Activated T-cell treated with anti-CD3 and anti-CD28 coated beads, Interleukin-2, amount 50 U/mL, for 48 hours (primary cell): ENCODE data around the gene TCAIM.
A peak's percentile ranks its signal among the peaks of the same experiment; 100 is the strongest.
"Not testable (repeated sequence)": the region's sequence is repeated elsewhere in the genome, so short reads cannot be mapped to it uniquely, and the experiment has no call there.

Source experiments
- DNase-seq, 2 experiments: peaks; one replicate each; pipeline ENCODE4 v3.0.0-alpha.2; 2020

Gene TCAIM

DNA sequence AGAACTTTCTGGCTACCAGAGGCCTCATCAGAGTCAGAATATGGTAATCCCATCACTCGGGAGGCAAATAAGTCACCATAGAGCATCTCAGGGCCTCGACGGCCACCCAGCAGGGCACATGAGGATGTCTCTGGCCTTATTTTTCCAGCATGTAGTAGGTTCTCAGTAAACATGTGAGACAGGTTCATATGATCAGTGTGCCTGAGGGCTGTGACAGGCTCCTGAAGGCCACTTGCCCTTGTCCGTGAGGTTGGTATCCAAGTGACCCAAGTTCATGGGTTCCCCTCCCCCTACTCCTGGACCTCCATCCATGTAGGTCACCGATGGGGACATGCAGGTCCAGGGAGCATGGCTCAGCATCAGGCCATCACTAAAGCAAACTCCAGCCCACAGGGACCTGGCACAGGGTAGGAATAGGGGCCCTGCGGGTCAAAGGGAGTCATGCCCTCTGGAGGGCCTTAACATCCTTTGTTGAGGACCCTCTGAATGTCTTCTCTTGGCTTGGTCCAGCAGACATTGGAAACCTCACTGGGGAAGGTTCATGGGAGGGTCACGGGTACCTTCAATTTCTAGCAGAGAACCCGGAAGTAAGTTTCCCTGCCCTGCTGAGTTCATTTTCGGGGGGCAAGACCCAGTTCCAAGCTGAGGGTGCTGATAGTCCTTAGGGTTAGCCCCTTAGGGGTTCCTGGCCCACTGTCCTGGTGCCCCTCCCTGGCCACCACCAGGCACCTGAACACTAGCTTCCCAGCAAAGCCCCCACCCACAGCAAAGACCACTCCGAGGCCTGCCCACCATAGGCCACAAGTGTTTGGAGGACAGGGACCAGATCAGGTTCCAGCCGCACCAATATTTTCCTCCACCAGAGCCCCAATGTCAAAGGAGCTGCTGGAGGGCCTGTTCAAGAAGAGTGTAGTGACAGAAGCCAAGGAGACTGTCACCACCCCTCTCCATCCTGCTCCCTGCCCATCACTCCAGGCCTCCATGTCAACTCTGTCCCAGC is 77.8 kb downstream of the TCAIM start:
- DNase-seq = no peak

DNA sequence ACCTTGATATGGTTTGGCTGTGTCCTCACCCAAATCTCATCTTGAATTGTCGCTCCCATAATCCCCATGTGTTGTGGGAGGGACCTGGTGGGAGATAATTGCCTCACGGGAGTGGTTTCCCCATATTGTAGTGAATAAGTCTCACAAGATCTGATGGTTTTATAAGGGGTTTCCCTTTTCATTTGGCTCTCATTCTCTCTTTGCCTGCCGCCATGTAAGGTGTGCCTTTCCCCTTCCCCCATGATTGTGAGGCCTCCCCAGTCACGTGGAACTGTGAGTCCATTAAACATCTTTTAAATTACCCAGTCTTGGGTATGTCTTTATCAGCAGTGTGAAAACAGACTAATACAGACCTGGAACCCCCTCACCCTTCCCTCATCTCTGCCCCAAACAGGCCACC is 79.6 kb downstream of the TCAIM start:
- DNase-seq = not testable (repeated sequence)

DNA sequence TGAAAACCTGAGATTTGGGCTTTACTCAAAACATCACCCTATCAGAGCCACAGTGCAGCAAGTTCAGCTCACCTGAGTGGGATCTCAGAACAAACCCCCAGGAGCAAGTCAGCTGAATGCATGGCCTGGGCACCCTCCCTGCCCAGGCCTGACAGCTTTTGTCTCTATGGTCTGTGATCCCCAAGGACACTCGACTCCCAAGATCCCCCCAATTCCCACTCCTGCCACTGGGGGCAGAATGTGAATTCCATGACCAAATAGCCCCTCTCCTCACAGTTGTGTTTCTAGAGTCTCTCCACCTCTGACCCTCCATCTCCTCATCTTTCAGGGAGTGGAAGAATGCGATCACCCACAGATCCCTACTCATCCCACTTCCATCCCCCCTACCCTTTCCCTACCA is 80.0 kb downstream of the TCAIM start:
- no peak for DNase-seq

DNA sequence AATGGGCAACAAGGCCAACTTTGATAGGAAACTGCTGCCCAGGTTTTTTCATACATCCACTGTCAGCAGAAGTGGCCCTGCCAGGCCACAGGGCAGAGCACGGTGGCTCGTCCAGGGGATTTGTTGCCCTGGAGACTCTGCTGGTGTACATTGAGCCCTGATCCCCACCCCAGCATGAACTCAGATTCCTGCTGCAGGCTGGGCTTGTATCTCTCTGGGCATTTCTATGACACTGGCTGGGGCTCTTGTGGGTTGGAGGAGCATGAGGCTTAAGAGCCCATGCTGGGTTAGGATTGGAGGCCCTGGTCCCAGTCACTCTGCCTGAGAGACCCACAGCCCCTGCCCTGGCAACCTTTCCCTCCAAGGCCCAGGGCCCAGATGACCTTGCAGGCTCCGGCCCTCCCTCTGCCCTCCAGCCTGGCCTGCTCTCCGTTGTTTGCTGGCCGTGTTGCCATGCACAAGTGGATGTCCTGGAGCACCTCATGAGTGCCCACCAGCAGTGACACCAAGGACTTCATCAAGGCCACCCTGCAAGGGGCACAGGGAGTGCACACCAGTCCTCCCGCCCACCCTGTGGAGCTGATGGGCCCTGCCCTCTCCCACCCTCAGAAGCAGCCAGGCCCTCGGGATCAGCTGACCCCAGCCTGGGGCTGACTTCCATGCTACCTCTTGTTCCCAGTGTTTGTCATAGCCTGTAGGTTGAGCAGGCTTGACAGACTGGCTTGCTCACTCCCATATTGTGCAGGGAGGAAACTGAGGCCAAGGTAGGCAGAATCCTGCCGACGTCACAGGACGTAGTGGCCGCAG is 80.8 kb downstream of the TCAIM start:
- no peak for DNase-seq

DNA sequence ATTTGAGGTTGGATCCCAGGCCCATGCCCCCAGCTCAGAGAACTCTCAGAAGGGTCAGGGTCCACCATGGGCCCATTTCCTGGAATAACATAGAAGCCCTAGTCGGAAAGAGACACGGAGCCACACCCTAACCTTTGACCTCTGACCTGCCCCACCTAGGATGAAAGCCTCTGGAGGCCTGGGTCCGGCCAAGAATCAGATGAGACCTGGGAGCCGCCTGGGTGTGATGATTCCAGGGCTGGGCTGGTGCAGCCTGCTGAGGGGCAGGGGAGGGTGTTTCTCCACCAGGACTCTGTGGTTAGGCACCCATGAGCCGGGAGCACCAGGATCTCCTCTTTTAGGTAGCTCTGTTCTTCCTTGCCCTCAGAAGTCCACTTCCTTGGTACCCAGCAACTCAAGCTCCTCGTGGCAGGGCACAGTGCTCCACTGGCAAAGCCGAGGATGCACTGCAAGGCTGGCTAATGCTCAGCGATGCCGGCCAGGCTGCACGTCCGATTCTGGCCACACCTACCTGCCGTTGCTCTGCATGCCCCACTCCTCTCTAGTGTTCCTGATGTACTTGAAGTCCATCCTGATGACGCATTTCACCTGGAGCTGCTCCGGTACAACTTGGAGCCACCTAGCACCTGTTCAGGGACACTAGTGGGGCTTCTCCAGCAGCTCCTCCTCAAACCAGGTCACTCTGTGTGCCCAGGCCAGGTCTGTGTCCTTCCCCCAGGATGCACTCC is 81.5 kb downstream of the TCAIM start:
- no peak for DNase-seq

DNA sequence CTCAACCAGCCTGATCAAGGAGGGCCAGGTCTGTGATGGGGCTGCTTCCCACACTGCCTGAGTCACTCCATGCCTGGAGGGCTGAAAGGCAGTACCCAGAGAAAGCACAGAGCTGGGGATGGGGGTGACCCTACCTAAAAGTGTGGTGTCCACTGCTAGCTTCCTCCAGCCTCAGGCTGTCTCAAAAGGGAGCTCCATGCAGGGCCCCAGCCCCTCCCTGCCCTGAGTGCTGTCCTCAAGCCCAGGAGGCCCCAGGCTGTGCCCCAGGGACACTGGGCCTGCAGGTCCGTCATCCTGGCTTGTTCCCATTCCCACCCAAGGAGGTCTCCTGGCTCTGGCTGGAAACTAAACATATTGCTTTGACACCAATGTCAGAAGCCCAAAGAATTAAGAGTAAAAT is 82.1 kb downstream of the TCAIM start:
- no peak for DNase-seq

DNA sequence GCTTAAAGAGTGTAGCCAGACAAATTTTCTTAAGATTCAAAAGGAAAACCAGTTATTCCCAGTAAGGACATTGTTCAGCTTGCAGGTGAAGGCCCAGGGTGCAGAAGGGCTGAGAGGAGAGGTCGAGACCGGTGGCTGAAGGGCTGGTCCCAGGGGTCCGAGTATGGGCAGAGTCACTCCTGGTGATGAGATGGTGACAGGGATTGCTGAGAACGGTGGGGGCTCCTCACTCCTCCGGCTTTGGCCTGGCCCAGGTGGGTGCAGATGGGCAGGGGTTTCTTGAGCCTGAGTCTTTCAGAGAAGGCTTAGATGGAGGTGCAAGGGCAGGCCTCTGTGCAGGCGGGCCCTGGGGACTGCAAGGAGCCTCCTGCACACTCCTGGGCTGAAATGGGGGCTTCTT is 82.7 kb downstream of the TCAIM start:
- DNase-seq = no peak

DNA sequence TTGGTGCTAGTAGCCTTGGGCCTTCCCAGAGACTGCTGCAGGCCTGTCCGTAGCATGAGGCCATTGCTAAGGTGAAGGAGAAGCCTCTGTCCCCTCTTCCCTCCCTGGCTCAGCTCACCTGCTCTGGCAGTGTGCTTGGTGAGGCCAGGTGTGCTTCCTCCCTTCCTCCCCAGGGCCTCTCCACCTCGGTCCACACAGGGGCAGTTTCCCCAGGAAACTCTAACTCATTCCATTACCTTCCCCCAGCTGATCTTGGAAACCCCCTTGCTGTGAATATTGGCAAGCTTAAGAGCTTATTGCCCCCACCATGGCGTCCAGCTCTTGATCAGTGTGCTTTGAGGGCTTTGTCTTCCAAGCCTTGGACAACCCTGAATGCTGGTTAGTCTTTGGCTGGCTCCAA is 86.2 kb downstream of the TCAIM start:
- no peak for DNase-seq

DNA sequence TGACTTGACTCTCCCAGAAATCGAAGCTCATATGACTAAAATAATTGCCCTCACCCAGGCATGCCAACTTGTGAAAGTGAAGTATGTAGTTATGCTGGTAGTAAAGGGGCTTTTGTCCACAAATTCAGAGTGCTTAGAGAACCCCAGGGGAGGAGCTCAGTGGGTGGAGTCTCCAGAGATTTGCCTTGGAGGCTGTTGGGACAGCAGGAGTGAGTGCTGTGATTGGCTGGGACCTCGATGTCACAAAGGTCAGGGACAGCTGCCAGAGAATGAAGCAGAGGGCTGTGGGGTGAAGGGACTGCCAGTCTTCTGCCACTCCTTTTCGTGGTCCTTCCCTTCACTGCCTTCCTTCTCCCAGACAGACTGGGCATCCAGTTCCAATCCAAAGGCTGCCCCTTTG is 89.1 kb downstream of the TCAIM start:
- DNase-seq = no peak

DNA sequence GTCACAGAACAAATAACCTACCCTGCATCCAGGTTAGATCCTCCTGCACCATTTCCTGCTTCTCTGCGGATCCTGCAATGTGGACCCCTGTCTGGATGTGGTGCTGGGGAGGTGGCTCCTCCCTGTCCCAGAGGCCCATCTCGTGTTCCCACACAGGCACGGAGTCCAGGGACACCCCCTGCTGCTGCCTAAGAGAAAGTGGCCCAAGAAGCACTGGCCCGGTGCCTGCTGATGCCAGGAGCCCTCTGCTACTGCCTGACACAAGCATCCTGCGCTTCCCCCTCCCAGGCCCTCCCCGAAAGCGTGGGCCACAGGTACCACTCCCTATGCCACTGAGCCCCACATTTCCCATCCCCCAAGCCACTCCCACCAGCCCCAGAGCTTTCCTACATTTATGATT is 90.3 kb downstream of the TCAIM start:
- DNase-seq = no peak

DNA sequence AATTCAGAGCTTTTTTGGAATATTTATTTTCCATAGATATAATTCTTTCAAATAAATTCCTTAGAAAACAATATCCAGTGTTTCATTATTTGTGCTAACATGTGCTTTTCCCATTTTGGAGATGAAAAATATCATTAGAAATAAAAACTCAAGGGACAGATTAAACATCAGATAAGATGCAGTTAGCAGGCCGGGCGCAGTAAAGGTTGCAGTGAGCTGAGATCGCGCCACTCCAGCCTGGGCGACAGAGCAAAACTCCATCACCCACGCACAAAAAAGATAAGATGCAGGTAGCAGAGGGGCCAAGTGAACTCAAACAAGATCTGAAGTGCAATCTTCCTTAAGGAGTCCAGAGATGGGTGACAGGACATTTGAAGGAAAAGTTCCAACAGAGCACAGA is 90.9 kb downstream of the TCAIM start:
- DNase-seq = no peak

DNA sequence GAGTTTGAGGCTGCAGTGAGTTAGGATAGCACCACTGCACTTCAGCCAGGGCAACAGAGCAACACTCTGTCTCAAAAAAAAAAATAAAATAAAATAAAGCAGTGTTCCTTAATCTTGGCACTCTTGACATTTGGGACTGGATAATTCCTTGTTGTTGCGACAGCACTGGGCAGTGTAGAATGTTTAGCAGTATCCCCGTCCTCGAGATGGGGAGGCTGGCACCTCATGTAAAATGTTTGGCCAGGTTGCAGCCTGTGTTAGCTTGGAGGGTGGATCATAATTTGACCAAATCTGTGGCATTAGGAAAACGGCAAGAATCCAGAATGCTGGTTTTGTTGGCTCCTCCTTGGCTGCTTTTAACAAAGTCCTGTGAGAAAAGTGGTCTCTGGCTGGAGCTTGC is 91.9 kb downstream of the TCAIM start:
- no peak for DNase-seq

DNA sequence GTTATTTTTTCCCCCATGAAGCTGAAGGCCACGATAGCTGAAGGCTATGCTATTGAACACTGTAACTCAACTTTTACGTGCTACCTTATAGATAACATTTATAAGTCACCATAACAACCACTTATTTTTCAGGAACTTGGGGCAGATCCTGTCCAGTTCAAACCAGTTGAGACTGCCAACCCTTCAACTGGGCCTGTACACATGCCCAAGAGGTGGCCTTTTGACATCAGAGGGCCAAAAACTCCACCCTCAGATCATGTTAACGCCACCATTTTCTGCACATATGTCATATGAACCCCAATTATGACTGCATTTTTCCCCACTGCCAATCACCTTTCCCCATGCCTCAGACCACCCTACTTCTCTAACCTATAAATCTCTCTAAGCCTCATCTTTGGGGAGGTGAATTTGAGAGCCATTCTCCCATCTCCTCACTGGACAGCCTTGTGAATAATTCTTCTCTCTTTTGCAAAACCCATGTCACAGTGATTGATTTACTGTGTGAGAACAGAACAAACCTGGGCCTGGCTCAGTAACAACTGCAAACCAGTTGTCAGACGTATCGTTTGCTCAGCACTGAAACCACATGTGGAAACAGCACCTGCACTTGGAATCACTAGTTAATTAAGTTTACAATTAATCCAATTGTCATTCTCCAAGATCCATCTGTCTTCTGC is 96.4 kb downstream of the TCAIM start:
- DNase-seq = no peak

DNA sequence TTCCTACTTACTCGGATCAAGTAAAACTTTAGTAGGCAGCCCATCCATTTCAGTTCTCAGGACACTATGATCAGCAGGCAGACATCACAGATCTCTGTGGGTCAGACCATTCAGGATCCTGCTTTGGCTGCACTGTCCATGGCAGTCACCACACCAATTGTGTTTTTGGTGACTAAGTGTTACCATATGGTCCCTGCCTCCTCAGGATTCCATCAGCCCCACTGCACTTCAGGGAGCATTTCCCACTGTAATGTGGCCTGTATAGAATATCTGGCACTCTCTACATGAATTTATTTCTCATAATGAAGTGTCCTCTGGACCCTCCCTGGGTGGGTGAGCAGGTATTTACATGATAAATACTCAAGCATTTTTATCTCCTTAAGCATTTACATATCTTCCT is 97.6 kb downstream of the TCAIM start:
- DNase-seq = no peak

DNA sequence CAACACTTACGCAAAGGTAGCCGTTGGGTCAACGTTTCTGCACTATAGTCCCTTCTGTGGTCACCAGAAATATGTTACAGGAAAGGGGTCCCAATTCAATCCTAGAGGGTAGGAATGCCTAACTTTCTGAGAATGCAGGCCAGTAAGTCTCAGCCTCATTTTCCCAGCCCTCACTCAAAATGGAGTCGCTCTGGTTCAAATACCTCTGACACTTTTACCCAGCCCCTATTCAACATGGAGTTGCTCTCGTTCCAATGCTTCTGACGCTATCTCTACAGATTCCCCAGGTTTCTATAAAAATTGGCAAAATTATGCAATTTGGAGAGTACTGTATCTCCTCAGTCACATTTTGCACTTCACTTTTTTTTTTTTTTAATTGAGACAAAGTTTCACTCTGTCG is 99.2 kb downstream of the TCAIM start:
- DNase-seq = no peak

DNA sequence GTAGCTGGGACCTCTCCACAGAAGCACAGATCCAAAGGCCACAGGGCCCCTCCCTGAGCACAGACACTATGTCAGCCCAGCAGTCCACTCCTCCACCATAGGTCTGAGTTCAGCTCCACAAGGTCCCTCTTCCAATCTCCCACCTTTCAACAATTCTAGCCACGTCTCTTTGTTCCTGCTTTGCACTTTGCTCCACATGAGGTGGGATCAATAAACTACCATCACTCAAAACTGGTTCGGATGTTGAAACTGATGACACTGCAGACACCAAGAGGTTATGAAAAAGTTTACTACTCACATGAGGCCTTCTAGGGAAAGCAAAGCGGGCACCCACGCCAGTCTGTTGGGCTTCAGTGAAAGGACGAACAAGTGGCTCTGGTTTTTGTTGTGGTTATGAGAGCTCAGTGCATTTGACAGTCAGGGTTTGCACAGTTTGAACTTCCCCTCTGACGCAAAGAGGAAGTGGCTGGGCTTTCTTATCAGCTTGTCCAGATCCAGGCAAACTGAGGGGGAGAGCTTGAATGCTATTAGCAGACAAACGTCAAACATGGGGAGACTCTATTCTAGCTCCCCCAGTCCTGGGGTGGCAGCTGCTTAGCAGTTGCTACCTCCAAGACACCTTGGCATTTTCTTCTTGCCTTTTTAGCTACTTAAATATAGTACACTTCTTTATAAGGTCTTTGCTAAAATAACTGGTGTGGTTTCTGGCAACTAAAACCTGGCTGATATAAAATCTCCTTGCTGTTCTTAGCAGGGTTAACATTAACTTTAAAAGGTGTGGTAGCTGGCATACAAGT is 101.1 kb downstream of the TCAIM start:
- DNase-seq = peak; percentile 78 to 80

DNA sequence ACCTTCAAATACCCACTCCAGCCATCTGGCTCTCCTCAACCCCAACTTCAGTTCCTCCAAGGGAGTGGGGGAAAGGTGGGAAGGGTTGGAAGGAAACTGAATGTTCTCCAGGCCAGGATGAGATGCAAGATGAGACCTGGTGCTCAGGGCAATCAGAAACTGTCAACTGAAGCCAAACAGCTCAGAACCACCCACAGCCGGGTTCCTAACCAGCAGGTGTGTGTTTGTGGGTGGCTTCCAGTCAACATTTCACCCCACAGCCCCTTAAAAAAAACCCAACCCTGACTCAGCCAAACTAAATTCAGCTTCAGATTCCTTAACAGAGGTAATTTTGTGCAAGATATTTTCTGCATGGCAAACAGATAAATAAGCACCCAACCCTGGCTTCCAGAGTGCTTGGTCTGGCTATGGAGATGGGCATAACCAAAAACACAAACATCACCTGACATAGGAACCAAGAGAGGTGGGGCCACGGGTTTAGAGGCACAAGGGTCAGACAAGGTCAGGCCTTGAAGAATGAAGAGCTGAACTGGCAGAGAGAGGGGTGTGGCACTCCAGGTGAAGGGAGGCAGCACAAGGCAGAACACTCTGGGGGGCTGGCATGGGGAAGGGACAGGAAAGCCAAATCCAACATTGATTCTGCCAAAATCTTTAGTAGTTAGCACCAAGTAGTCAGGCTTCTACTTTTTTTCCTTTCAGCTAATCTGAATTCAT is 104.2 kb downstream of the TCAIM start:
- peak in 1 of 2 experiments; percentile 26 for DNase-seq

DNA sequence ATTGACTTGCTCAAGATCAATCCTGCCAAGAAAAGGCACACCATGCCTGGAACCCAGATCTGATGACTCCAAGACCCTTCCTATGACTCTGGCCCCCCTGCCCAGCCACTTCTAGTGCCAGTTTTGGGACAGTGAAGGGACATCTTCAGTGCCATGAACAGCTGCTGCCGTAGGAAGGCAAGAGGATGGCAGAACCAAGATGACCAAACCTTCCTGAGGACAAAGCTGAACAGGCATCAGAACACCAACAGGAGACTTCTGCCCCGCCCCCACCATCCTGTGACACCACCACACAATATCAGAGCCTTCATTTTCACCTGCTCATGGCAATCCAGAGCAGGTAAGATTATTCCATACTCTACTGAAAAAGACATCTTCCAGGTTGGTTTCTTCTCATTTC is 105.9 kb downstream of the TCAIM start:
- DNase-seq = no peak

DNA sequence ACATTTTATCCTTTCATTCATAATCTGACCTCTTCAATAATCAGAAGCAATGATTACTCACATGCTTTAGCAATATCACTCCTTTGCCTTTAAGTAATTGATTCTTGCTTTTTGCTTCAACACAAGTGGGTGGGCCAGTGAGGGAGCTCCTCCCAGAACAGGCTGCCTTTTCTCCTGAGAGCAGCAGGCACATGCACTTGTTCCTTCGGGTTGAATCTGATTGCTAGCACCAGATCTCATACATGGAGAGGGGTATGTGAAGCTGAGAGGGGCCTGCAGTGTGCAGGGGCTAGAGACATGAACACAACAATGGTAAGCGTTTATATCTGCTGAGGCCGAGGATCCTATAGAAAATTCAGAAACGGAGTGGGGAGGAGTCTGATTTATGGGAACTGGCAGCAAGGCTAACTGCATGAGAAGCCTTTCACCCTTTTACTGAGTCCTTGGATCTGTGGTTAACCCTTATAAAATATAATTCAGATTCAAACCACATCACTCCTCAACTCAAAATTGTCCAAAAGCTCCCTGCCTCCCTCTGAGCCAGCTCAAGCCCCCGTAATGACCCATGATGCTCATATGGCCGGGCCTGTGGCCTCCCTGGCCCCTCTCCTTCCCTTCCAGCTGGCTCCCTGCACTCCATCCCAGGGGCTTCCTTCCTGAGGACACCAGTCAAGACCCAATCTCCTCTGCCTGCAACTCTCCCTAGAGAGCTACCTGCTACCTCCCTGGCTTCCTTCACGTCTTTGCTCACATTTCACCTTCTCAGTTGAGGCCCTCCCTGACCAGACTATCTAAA is 106.5 kb downstream of the TCAIM start:
- DNase-seq = no peak

DNA sequence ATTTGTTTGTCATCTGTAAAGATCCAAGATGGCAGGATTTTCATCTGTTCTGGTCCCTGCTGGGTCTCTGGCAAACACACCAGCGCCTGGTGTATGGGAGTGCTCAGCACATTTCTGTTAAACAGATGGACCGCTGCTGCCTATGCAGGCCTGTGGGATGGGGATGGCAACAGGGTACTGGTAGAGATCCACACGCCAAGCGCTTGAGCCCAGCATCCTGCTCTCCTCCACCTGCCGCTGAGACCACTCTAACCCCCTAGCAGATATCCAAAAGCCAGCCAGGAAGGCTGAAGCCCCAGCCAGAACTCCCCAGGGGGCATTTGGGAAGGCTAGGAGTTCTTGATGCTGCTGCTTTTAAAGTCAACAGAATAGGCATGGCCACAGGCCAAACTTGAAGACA is 107.2 kb downstream of the TCAIM start:
- DNase-seq = no peak
